ENCODE results near the gene CSKMT.

GRCh38 chr11:62676698-62677097, 11.6 kb downstream of the CSKMT start:
- TF ChIP-seq, protein P1, sequence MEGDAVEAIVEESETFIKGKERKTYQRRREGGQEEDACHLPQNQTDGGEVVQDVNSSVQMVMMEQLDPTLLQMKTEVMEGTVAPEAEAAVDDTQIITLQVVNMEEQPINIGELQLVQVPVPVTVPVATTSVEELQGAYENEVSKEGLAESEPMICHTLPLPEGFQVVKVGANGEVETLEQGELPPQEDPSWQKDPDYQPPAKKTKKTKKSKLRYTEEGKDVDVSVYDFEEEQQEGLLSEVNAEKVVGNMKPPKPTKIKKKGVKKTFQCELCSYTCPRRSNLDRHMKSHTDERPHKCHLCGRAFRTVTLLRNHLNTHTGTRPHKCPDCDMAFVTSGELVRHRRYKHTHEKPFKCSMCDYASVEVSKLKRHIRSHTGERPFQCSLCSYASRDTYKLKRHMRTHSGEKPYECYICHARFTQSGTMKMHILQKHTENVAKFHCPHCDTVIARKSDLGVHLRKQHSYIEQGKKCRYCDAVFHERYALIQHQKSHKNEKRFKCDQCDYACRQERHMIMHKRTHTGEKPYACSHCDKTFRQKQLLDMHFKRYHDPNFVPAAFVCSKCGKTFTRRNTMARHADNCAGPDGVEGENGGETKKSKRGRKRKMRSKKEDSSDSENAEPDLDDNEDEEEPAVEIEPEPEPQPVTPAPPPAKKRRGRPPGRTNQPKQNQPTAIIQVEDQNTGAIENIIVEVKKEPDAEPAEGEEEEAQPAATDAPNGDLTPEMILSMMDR (optimal IDR thresholded peaks at IDR 0.05 in 1 of 3, IDR thresholded peaks at IDR 0.05 in 1 of 3, conservative IDR thresholded peaks at IDR 0.05 in 1 of 3; ENCODE audit: extremely low read depth in 1 of 3, insufficient read depth in 2 of 3, low read length in 3 of 3), result no peak
- TF ChIP-seq EZH2 (IDR thresholded peaks at IDR 0.05; ENCODE audit: low read length), result no peak

Measured in keratinocyte (primary cell).